Fibroblast of skin of scalp (primary cell): ENCODE results near the gene KAT7.
A peak's percentile ranks its signal among the peaks of the same experiment; 100 is the strongest.

Source experiments
- DNase-seq: peaks from one replicate; pipeline ENCODE4 v3.0.0-alpha.2; 2013

Gene KAT7

GRCh38 chr17:49814781-49815529 is 26.5 kb downstream of the KAT7 start:
- no peak for DNase-seq

- DNase-seq: no peak
Measured at GRCh38 chr17:49815761-49816281, 27.3 kb downstream of the KAT7 start.

- no peak for DNase-seq
Measured at GRCh38 chr17:49817993-49818392, 29.5 kb downstream of the KAT7 start.

GRCh38 chr17:49819138-49819537 is 30.7 kb downstream of the KAT7 start:
- DNase-seq: no peak

GRCh38 chr17:49819651-49820050 is 31.2 kb downstream of the KAT7 start:
- no peak for DNase-seq

GRCh38 chr17:49820773-49821172 is 32.3 kb downstream of the KAT7 start:
- DNase-seq: no peak

- DNase-seq: no peak
Measured at GRCh38 chr17:49821466-49821865, 33.0 kb downstream of the KAT7 start.

- DNase-seq: no peak
Measured at GRCh38 chr17:49821916-49822315, 33.4 kb downstream of the KAT7 start.

- DNase-seq: peak; percentile 15
Measured at GRCh38 chr17:49822829-49823228, 34.3 kb downstream of the KAT7 start.

GRCh38 chr17:49823614-49824013 is 35.1 kb downstream of the KAT7 start:
- peak; percentile 44 for DNase-seq

GRCh38 chr17:49825645-49826044 is 37.2 kb downstream of the KAT7 start:
- DNase-seq: no peak

GRCh38 chr17:49828325-49828724 is 39.8 kb downstream of the KAT7 start:
- peak; percentile 48 for DNase-seq

GRCh38 chr17:49829026-49829425 is 40.5 kb downstream of the KAT7 start:
- peak; percentile 20 for DNase-seq

- peak; percentile 24 for DNase-seq
Measured at GRCh38 chr17:49830605-49831004, 42.1 kb downstream of the KAT7 start.

GRCh38 chr17:49832840-49833599 is 44.5 kb downstream of the KAT7 start:
- no peak for DNase-seq

- DNase-seq: no peak
Measured at GRCh38 chr17:49834118-49834743, 45.8 kb downstream of the KAT7 start.

GRCh38 chr17:49835472-49835871 is 47.0 kb downstream of the KAT7 start:
- no peak for DNase-seq

GRCh38 chr17:49836111-49837030 is 47.9 kb downstream of the KAT7 start:
- peak; percentile 62 for DNase-seq

- no peak for DNase-seq
Measured at GRCh38 chr17:49839455-49839854, 51.0 kb downstream of the KAT7 start.

- DNase-seq: no peak
Measured at GRCh38 chr17:49841548-49841947, 53.1 kb downstream of the KAT7 start.

- no peak for DNase-seq
Measured at GRCh38 chr17:49842371-49842770, 53.9 kb downstream of the KAT7 start.

GRCh38 chr17:49842846-49843245 is 54.4 kb downstream of the KAT7 start:
- DNase-seq: no peak
